GM23338 (cell line): ENCODE results near the gene MAMLD1. TPM values are rescaled to one million over a fixed set of nuclear protein-coding genes. Genes with fewer than 3 reads are reported as not detected.

Source experiments
- ATAC-seq: fragments of 200-7000 bp; cut with Tn5 transposase; 3 replicates; pipeline ENCODE4 v1.9.1; 2020
- DNase-seq: peaks from one replicate; pipeline ENCODE4 v3.0.0-alpha.2; 2015; ENCODE audit warnings: low spot score
- H2AFZ ChIP-seq: fragments of 200-600 bp; sonication (generic); 2 replicates; pipeline ENCODE4 v1.8.0; 2016; ENCODE audit warnings: antibody characterized with exemption, mild to moderate bottlenecking, moderate library complexity
- H3F3A ChIP-seq: fragments of 200-600 bp; sonication (generic); replicated peaks from 2 replicates; pipeline ENCODE4 v1.8.0; 2017; ENCODE audit warnings: antibody characterized with exemption, mixed run types, low read depth
- H3K27ac ChIP-seq: fragments of 200-600 bp; sonication (generic); 2 replicates; pipeline ENCODE4 v1.6.1; 2016; ENCODE audit warnings: low read depth
- H3K27me3 ChIP-seq: fragments of 200-600 bp; sonication (generic); 2 replicates; pipeline ENCODE4 v1.8.0; 2016; ENCODE audit warnings: mild to moderate bottlenecking, mixed run types, moderate library complexity; ENCODE audit not compliant: insufficient read depth
- H3K36me3 ChIP-seq: fragments of 200-600 bp; sonication (generic); 2 replicates; pipeline ENCODE4 v1.8.0; 2016; ENCODE audit warnings: mild to moderate bottlenecking; ENCODE audit not compliant: insufficient read depth
- H3K4me1 ChIP-seq: fragments of 200-600 bp; sonication (generic); 2 replicates; pipeline ENCODE4 v1.8.0; 2016; ENCODE audit warnings: mild to moderate bottlenecking, moderate library complexity; ENCODE audit not compliant: insufficient read depth
- H3K4me2 ChIP-seq: fragments of 200-600 bp; sonication (generic); 2 replicates; pipeline ENCODE4 v1.7.1; 2017; ENCODE audit warnings: mixed run types
- H3K4me3 ChIP-seq: fragments of 200-600 bp; sonication (generic); 2 replicates; pipeline ENCODE4 v1.6.1; 2016; ENCODE audit warnings: mixed run types
- H3K79me2 ChIP-seq: fragments of 200-600 bp; sonication (generic); replicated peaks from 2 replicates; pipeline ENCODE4 v1.8.0; 2017; ENCODE audit warnings: mild to moderate bottlenecking; ENCODE audit not compliant: insufficient read depth
- H3K9me2 ChIP-seq: fragments of 200-600 bp; sonication (generic); 2 replicates; pipeline ENCODE4 v1.8.0; 2017; ENCODE audit not compliant: insufficient read depth
- H4K20me1 ChIP-seq: fragments of 200-600 bp; sonication (generic); replicated peaks from 2 replicates; pipeline ENCODE4 v1.8.0; 2017; ENCODE audit warnings: mild to moderate bottlenecking; ENCODE audit not compliant: insufficient read depth
- H3K27ac Mint-ChIP-seq: 2 replicates; pipeline ENCODE4 v1.8.0; 2020; ENCODE audit warnings: inconsistent platforms, mild to moderate bottlenecking, moderate library complexity, mixed read lengths
- H3K27me3 Mint-ChIP-seq: 3 replicates; pipeline ENCODE4 v1.8.0; 2022; ENCODE audit warnings: low read depth, mild to moderate bottlenecking, moderate library complexity, mixed read lengths, inconsistent platforms; ENCODE audit not compliant: insufficient read depth, poor library complexity
- H3K36me3 Mint-ChIP-seq: 3 replicates; pipeline ENCODE4 v1.8.0; 2021; ENCODE audit warnings: low read depth, mild to moderate bottlenecking, inconsistent platforms, moderate library complexity, mixed read lengths
- H3K4me1 Mint-ChIP-seq: 3 replicates; pipeline ENCODE4 v1.8.0; 2020; ENCODE audit warnings: mild to moderate bottlenecking, inconsistent platforms, mixed read lengths
- H3K4me3 Mint-ChIP-seq: 3 replicates; pipeline ENCODE4 v1.8.0; 2021; ENCODE audit warnings: moderate library complexity, mild to moderate bottlenecking, inconsistent platforms, mixed read lengths
- H3K9me3 Mint-ChIP-seq: 3 replicates; pipeline ENCODE4 v1.8.0; 2020; ENCODE audit warnings: moderate library complexity, mild to moderate bottlenecking, inconsistent platforms, mixed read lengths
- CREB1 ChIP-seq: fragments of 250-450 bp; sonication (Bioruptor Pico); IDR thresholded peaks from 2 replicates; pipeline ENCODE4 v1.5.0; 2020; ENCODE audit warnings: low read depth, mild to moderate bottlenecking, moderate library complexity
- EZH2phosphoT487 ChIP-seq: fragments of 200-600 bp; sonication (generic); IDR thresholded peaks from one replicate; pipeline ENCODE4 v1.8.1; 2018; ENCODE audit warnings: antibody characterized with exemption; ENCODE audit not compliant: unreplicated experiment
- JUNB ChIP-seq: IDR thresholded peaks from one replicate; pipeline ENCODE4 v1.6.1; 2016; ENCODE audit warnings: antibody characterized with exemption; ENCODE audit not compliant: unreplicated experiment
- POLR2AphosphoS5 ChIP-seq: IDR thresholded peaks from 2 replicates; pipeline ENCODE4 v1.6.1; 2016; ENCODE audit warnings: antibody characterized with exemption, low read depth
- ZNF114 ChIP-seq: fragments of 250-450 bp; sonication (Bioruptor Pico); IDR thresholded peaks from 2 replicates; pipeline ENCODE4 v1.5.0; 2020; ENCODE audit warnings: mild to moderate bottlenecking, moderate library complexity
- ZNF331 ChIP-seq: fragments of 250-450 bp; sonication (Bioruptor Pico); IDR thresholded peaks from 2 replicates; pipeline ENCODE4 v1.5.0; 2020; ENCODE audit warnings: low read depth, mild to moderate bottlenecking, moderate library complexity
- polyA plus RNA-seq: library from polyadenylated mRNA; unstranded; fragments of >200 nt; fragmentation: Nextera tagmentation; extraction: Ambion mirVana; gene quantifications from 2 replicates; pipeline ENCODE4 v1.2.1, GENCODE V29; 2016
- total RNA-seq: library from RNA; depleted of rRNA; stranded (reverse); fragments of >200 nt; shearing (Covaris generic); gene quantifications from 2 replicates; pipeline ENCODE4 v1.2.3, GENCODE V29; 2014
- TF ChIP-seq, protein P1 (sequence below): IDR thresholded peaks from one replicate; pipeline ENCODE4 v1.6.1; 2018; ENCODE audit warnings: antibody characterized with exemption; ENCODE audit not compliant: unreplicated experiment
- TF ChIP-seq, protein P2 (sequence below): IDR thresholded peaks from 2 replicates; pipeline ENCODE4 v1.6.1; 2016; ENCODE audit warnings: antibody characterized with exemption
- TF ChIP-seq, protein P3 (sequence below), 2 experiments: fragments of 200-600 bp in 1 of 2; sonication (generic) in 1 of 2; conservative IDR thresholded peaks; 2 replicates each; pipeline versions ENCODE4 v1.5.1 to v1.6.1; 2016 to 2017; ENCODE audit warnings: antibody characterized with exemption in 2 of 2, low read depth in 2 of 2, mild to moderate bottlenecking in 2 of 2, moderate library complexity in 1 of 2

MAMLD1 gene
- total and polyA plus RNA-seq, 2 experiments from 2014 or later, result 0.13 to 0.21 TPM

DNA sequence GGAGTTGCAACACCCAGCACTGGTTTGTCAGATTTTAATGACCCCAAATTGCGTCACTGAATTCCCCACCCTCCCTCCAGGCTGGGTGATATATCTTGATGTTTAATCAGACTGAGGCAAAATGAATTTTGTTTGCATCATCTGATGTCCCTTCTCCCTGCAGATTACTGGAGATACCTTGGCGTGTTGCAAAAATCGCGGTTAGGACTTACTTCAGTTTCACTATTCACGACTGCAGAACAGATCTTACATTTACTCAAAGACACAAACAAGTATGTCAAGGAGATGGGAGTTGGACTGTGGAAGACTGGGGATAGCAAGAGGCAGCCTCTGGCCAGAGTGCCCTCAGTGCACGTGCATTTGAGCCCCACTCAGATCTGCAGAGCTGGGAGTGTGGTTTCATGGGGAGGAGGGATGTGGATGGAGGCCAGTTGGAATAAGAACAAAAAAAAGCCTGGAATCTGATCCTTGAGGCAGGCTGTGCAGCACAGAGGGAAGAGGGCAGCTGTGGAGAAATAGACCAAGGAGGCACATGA is 113.1 kb downstream of the MAMLD1 start:
- peaks cover 6% of the 10 kb centered on the region for H3K27me3 Mint-ChIP-seq
- H3K4me1 ChIP-seq, result no peaks in the 10 kb centered on the region
- H3K27ac ChIP-seq, result no peak overlapping the region
- no peak overlapping the region for H3K4me3 Mint-ChIP-seq
- no peaks in the 10 kb centered on the region for H3K79me2 ChIP-seq
- no peaks in the 10 kb centered on the region for H3K27me3 ChIP-seq
- H4K20me1 ChIP-seq, result no peaks in the 10 kb centered on the region
- DNase-seq, result no peak
- TF ChIP-seq, protein P1, sequence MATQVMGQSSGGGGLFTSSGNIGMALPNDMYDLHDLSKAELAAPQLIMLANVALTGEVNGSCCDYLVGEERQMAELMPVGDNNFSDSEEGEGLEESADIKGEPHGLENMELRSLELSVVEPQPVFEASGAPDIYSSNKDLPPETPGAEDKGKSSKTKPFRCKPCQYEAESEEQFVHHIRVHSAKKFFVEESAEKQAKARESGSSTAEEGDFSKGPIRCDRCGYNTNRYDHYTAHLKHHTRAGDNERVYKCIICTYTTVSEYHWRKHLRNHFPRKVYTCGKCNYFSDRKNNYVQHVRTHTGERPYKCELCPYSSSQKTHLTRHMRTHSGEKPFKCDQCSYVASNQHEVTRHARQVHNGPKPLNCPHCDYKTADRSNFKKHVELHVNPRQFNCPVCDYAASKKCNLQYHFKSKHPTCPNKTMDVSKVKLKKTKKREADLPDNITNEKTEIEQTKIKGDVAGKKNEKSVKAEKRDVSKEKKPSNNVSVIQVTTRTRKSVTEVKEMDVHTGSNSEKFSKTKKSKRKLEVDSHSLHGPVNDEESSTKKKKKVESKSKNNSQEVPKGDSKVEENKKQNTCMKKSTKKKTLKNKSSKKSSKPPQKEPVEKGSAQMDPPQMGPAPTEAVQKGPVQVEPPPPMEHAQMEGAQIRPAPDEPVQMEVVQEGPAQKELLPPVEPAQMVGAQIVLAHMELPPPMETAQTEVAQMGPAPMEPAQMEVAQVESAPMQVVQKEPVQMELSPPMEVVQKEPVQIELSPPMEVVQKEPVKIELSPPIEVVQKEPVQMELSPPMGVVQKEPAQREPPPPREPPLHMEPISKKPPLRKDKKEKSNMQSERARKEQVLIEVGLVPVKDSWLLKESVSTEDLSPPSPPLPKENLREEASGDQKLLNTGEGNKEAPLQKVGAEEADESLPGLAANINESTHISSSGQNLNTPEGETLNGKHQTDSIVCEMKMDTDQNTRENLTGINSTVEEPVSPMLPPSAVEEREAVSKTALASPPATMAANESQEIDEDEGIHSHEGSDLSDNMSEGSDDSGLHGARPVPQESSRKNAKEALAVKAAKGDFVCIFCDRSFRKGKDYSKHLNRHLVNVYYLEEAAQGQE, result no peak
- no peak for TF ChIP-seq POLR2AphosphoS5
- TF ChIP-seq CREB1 (CRISPR knock-in tag), result no peak
- no peaks in the 10 kb centered on the region for H3K9me2 ChIP-seq
- no peaks in the 10 kb centered on the region for H3K36me3 Mint-ChIP-seq
- H3K27ac Mint-ChIP-seq, result no peak overlapping the region
- no peak for ATAC-seq
- no peak overlapping the region for H3K4me3 ChIP-seq
- H3K9me3 Mint-ChIP-seq, result no peaks in the 10 kb centered on the region
- H3K4me2 ChIP-seq, result no peak overlapping the region
- no peak overlapping the region for H2AFZ ChIP-seq
- peaks cover 3% of the 10 kb centered on the region; the same call in 1 of the 3 replicates for H3K4me1 Mint-ChIP-seq
- no peaks in the 10 kb centered on the region for H3K36me3 ChIP-seq
- no peaks in the 10 kb centered on the region for H3F3A ChIP-seq

DNA sequence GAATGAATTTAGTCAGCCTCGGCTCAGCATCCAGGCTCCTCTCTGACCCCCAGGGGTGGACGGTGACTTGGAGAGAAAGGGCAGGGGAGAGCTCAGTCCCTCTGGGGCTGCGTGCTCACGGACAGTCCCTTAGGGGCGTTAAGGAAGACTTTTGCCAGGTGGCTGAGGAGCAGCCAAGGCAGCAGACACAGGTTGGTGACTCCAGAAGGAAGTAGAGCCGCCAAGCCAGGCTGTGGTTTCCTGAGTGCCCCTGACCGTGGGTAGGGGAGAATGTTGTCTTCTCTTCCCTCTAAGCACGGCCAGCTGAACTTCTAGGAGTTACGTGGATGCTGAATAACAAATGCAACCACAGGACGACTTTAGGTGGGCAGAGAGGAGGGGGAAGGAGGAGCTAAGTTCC is 114.3 kb downstream of the MAMLD1 start:
- Histone ChIP-seq H3K4me1 (no peaks in the 10 kb centered on the region), H3K36me3 (no peaks in the 10 kb centered on the region), H3F3A (no peaks in the 10 kb centered on the region), H3K27me3 (no peaks in the 10 kb centered on the region), H3K4me2 (no peak overlapping the region), H4K20me1 (no peaks in the 10 kb centered on the region), H3K9me2 (no peaks in the 10 kb centered on the region), H3K79me2 (no peaks in the 10 kb centered on the region), H3K27ac (no peak overlapping the region), H3K4me3 (no peak overlapping the region), H2AFZ (no peak overlapping the region)
- no peaks in the 10 kb centered on the region for H3K9me3 Mint-ChIP-seq
- TF ChIP-seq, protein P2, sequence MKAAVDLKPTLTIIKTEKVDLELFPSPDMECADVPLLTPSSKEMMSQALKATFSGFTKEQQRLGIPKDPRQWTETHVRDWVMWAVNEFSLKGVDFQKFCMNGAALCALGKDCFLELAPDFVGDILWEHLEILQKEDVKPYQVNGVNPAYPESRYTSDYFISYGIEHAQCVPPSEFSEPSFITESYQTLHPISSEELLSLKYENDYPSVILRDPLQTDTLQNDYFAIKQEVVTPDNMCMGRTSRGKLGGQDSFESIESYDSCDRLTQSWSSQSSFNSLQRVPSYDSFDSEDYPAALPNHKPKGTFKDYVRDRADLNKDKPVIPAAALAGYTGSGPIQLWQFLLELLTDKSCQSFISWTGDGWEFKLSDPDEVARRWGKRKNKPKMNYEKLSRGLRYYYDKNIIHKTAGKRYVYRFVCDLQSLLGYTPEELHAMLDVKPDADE, result no peak
- TF ChIP-seq JUNB (no peak), CREB1 (CRISPR knock-in tag) (no peak), EZH2phosphoT487 (no peak), ZNF114 (CRISPR knock-in tag) (no peak), ZNF331 (CRISPR knock-in tag) (no peak)
- TF ChIP-seq, protein P1, result no peak
- TF ChIP-seq, protein P3, sequence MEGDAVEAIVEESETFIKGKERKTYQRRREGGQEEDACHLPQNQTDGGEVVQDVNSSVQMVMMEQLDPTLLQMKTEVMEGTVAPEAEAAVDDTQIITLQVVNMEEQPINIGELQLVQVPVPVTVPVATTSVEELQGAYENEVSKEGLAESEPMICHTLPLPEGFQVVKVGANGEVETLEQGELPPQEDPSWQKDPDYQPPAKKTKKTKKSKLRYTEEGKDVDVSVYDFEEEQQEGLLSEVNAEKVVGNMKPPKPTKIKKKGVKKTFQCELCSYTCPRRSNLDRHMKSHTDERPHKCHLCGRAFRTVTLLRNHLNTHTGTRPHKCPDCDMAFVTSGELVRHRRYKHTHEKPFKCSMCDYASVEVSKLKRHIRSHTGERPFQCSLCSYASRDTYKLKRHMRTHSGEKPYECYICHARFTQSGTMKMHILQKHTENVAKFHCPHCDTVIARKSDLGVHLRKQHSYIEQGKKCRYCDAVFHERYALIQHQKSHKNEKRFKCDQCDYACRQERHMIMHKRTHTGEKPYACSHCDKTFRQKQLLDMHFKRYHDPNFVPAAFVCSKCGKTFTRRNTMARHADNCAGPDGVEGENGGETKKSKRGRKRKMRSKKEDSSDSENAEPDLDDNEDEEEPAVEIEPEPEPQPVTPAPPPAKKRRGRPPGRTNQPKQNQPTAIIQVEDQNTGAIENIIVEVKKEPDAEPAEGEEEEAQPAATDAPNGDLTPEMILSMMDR (conservative IDR thresholded peaks at IDR 0.05; ENCODE audit: low read depth in 2 of 2), result no peak
- ATAC-seq (no peak), DNase-seq (no peak)
- H3K4me3 Mint-ChIP-seq, result no peak overlapping the region
- no peak overlapping the region for H3K27ac Mint-ChIP-seq
- H3K36me3 Mint-ChIP-seq, result no peaks in the 10 kb centered on the region
- peaks cover 3% of the 10 kb centered on the region; the same call in 1 of the 3 replicates for H3K4me1 Mint-ChIP-seq
- H3K27me3 Mint-ChIP-seq, result peaks cover 8% of the 10 kb centered on the region
